Skeletal muscle satellite cell (primary cell): ENCODE measurements around the gene OR51G2.
A peak's percentile ranks its signal among the peaks of the same experiment; 100 is the strongest.

Experiments used
- H3K27me3 ChIP-seq: 2 replicates; pipeline ENCODE4 v1.7.0; 2013; ENCODE audit warnings: low read length; ENCODE audit not compliant: control insufficient read depth, insufficient read depth
- H3K36me3 ChIP-seq: 2 replicates; pipeline ENCODE4 v1.7.0; 2013; ENCODE audit warnings: mild to moderate bottlenecking, control low read depth, low read length; ENCODE audit not compliant: insufficient read depth
- H3K4me1 ChIP-seq: 2 replicates; pipeline ENCODE4 v1.7.0; 2013; ENCODE audit warnings: low read length; ENCODE audit not compliant: control insufficient read depth, insufficient read depth
- H3K4me2 ChIP-seq: 2 replicates; pipeline ENCODE4 v1.7.0; 2013; ENCODE audit warnings: mild to moderate bottlenecking, low read length
- H3K4me3 ChIP-seq: 2 replicates; pipeline ENCODE4 v1.7.0; 2013; ENCODE audit warnings: low read length
- H3K9ac ChIP-seq: 2 replicates; pipeline ENCODE4 v1.7.0; 2013; ENCODE audit warnings: mild to moderate bottlenecking, low read depth, low read length, moderate library complexity
- H3K9me3 ChIP-seq: replicated peaks from 2 replicates; pipeline ENCODE4 v1.7.0; 2013; ENCODE audit warnings: mild to moderate bottlenecking, control low read depth, low read length

The OR51G2 gene

DNA sequence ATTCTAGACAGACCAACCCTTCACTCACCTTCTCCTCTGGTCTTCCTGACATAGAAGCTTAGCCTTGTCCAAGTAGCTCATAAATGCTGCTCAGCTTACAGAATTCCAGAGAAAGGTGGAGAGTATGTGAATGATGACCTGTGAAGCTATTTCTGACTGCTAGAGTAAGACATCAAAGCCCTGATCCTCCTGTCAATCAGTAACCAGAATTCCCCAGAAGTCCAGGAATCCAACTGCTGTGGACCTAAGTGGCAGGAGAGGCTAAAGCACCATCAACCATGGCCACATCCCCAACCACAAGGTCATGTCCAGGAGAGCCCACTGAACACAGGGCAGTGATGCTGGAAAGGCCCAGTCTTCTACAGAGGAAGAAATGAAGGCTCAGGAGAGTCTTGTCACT is 2.6 kb downstream of the OR51G2 start:
- H3K4me1 ChIP-seq, result no peaks in the 10 kb centered on the region
- H3K4me3 ChIP-seq, result no peak overlapping the region
- H3K27me3 ChIP-seq, result peaks cover 8% of the 10 kb centered on the region
- H3K4me2 ChIP-seq, result no peak overlapping the region
- H3K36me3 ChIP-seq, result no peaks in the 10 kb centered on the region
- no peaks in the 10 kb centered on the region for H3K9me3 ChIP-seq
- H3K9ac ChIP-seq, result no peak overlapping the region

DNA sequence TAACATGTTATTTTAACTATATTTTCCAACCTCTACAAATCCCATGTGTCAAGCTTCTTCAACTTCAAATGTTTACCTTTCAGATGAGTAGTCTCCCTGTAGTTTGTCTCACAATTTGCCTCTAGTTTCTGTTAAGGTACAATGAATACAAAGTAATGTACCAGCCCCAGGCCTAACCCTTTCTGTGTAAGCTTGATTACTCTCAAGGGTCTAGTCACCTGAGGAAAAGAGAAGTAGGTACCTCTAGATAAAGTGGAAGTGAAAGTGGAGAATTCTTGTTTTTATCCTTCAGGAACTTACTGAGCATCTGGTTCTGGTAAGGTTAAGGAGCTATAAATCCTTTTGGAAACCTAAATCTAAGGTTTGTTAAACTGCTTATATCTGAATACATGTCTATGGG is 15.7 kb downstream of the OR51G2 start, which contains the start of gene OR51A7:
TSS of gene OR51A7 (plus strand) at position 300 of the 400 bp plus-strand sequence. CDS start 3,587 bp downstream, outside the sequence.
- no peak within 1 kb of the TSS for H3K4me3 ChIP-seq
- H3K4me2 ChIP-seq, result no peak within 1 kb of the TSS
- no peaks in the 10 kb centered on the region for H3K27me3 ChIP-seq
- H3K4me1 ChIP-seq, result no peaks in the 10 kb centered on the region
- H3K36me3 ChIP-seq, result no peaks in the 10 kb centered on the region
- no peak within 1 kb of the TSS for H3K9ac ChIP-seq
- no peaks in the 10 kb centered on the region for H3K9me3 ChIP-seq

DNA sequence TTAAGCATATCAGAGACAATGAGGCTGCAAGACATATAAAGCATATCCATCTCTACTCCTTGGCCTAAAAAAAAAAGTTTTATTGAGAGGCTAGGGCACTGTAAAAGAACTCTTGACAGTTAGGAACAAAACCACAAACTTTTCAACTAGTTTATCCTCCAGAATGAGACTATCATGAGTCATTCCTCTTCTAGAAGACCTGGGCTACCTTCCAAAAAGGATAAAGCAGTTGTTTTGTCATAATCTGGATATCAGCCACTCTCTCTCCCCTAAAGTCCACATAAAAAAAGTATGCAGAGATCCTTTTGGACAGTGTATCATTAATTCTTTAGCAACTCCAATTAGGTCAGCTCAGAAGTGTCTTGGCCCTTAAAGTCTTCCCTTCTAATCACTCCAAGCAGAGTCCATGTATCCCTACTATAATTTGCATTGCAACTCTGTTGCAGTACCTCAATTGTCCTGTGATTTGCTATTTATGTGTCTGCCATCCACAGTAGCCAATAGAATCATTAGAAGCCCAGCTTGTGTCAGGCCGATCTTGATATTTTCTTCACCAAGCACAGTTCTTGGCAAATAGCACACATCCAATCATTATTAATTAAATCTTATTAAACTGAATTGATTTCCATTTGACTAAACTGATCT is 27.0 kb downstream of the OR51G2 start:
- H3K9ac ChIP-seq, result no peak overlapping the region
- no peaks in the 10 kb centered on the region for H3K27me3 ChIP-seq
- H3K9me3 ChIP-seq, result no peaks in the 10 kb centered on the region
- H3K4me1 ChIP-seq, result peaks cover 17% of the 10 kb centered on the region
- no peak overlapping the region for H3K4me3 ChIP-seq
- no peak overlapping the region for H3K4me2 ChIP-seq
- H3K36me3 ChIP-seq, result no peaks in the 10 kb centered on the region

DNA sequence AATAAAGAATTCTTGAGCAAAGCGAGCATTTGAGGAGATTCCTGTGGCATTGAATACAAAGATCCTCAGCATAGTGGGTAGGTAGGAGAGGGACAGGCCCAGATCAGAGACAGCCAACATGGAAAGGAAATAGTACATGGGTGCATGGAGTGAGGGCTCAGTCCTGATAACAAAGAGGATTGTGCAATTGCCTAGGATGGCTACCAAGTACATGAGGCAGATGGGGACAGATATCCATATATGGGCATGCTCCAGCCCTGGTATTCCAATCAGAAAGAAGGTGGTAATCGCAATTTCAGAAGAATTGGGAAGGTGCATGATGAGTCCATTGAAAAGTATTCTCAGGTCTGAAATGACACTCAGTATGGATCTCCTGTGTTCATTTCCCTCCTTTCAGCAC is 28.9 kb downstream of the OR51G2 start:
- Histone ChIP-seq H3K9me3 (no peaks in the 10 kb centered on the region), H3K4me2 (no peak overlapping the region), H3K4me3 (no peak overlapping the region)

DNA sequence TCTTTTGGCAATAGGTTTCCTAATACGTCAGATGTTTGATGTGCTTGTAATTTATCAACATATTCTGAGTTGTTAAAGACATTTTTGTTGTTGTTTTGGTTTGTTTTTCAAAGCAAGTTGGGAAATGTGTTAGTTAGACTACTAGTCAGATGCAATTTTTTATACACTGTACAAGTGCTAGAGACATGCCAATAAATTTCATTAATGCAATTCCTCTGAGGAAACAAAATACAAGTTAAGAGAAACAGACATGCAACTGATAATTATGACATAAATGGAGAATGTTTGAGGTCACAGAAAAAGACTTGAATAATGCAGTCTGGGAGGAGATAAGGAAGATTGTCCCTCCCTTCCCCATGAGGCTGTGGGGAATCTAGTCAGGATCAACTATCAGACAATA is 31.6 kb downstream of the OR51G2 start:
- Histone ChIP-seq H3K9ac (no peak overlapping the region), H3K9me3 (no peaks in the 10 kb centered on the region), H3K4me1 (peaks cover 18% of the 10 kb centered on the region), H3K4me2 (no peak overlapping the region), H3K4me3 (no peak overlapping the region), H3K36me3 (no peaks in the 10 kb centered on the region), H3K27me3 (no peaks in the 10 kb centered on the region)

More for the DNA sequence above, 28.9 kb downstream of the OR51G2 start:
- Histone ChIP-seq H3K27me3 (no peaks in the 10 kb centered on the region), H3K9ac (no peak overlapping the region), H3K36me3 (no peaks in the 10 kb centered on the region), H3K4me1 (peaks cover 17% of the 10 kb centered on the region)

DNA sequence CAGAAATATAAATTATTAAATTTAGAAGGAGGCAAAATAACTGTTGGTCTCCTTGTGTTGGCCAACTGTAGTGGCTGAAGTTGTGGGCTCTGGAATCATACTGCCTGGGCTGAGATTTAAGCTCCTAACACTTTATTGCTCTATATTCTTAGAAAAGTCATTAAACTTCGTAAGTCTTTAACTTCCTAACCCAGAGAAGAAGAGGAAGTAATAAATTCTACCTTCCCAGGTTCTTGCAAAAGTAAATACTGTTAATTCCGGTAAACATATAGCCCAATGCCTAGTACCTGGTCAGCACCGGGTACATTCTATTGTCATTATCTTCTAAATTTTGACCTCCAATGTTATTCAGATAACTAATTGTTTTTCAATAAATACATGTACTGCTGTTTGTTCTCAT is 33.0 kb downstream of the OR51G2 start:
- no peaks in the 10 kb centered on the region for H3K9me3 ChIP-seq
- no peak overlapping the region for H3K4me2 ChIP-seq
- H3K9ac ChIP-seq, result no peak overlapping the region
- no peak overlapping the region for H3K4me3 ChIP-seq
- H3K36me3 ChIP-seq, result no peaks in the 10 kb centered on the region
- H3K4me1 ChIP-seq, result peaks cover 17% of the 10 kb centered on the region
- H3K27me3 ChIP-seq, result no peaks in the 10 kb centered on the region

DNA sequence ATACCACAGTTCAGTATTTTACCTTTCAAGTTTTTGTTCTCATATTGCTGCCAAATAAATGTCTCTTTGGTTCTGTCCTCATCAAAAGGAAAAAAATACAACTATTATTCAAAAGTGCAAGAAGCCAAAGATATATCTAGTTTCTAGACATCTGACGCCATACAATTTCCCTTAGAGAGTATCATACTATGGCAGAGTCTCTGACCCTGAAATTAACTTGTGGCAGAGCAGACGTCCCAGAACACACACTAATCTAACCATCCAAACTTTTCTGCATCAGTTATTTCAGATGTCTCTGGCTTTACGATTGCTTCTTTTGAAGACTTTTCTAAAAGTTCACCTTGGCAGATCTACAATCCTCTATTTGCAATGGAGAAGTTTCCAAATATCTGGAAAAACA is 34.8 kb downstream of the OR51G2 start:
- no peaks in the 10 kb centered on the region for H3K36me3 ChIP-seq
- peaks cover 23% of the 10 kb centered on the region for H3K4me1 ChIP-seq
- H3K4me3 ChIP-seq, result no peak overlapping the region
- H3K4me2 ChIP-seq, result no peak overlapping the region
- no peak overlapping the region for H3K9ac ChIP-seq
- H3K27me3 ChIP-seq, result no peaks in the 10 kb centered on the region
- H3K9me3 ChIP-seq, result no peaks in the 10 kb centered on the region

DNA sequence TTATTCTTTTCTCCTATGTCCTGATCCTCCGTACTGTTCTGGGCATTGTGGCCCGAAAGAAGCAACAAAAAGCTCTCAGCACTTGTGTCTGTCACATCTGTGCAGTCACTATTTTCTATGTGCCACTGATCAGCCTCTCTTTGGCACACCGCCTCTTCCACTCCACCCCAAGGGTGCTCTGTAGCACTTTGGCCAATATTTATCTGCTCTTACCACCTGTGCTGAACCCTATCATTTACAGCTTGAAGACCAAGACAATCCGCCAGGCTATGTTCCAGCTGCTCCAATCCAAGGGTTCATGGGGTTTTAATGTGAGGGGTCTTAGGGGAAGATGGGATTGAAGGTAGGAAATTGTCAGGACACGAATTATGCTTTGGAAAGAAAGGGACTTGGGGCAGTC is 36.6 kb downstream of the OR51G2 start:
- H3K36me3 ChIP-seq, result no peaks in the 10 kb centered on the region
- peak overlapping the region; percentile 8 for H3K4me3 ChIP-seq
- peak overlapping the region; percentile 57 for H3K4me2 ChIP-seq
- peaks cover 23% of the 10 kb centered on the region for H3K4me1 ChIP-seq
- no peak overlapping the region for H3K9ac ChIP-seq
- no peaks in the 10 kb centered on the region for H3K27me3 ChIP-seq
- no peaks in the 10 kb centered on the region for H3K9me3 ChIP-seq

DNA sequence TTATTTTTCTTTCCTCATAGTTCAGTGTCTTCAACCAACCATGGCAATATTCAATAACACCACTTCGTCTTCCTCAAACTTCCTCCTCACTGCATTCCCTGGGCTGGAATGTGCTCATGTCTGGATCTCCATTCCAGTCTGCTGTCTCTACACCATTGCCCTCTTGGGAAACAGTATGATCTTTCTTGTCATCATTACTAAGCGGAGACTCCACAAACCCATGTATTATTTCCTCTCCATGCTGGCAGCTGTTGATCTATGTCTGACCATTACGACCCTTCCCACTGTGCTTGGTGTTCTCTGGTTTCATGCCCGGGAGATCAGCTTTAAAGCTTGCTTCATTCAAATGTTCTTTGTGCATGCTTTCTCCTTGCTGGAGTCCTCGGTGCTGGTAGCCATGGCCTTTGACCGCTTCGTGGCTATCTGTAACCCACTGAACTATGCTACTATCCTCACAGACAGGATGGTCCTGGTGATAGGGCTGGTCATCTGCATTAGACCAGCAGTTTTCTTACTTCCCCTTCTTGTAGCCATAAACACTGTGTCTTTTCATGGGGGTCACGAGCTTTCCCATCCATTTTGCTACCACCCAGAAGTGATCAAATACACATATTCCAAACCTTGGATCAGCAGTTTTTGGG is 37.2 kb downstream of the OR51G2 start, which contains the start of gene OR51T1:
TSS of gene OR51T1 (plus strand) at position 41 of the 641 bp plus-strand sequence. CDS start at position 41, 0 bp downstream.
- Histone ChIP-seq H3K9ac (peak within 1 kb of the TSS; percentile 46), H3K9me3 (no peaks in the 10 kb centered on the region), H3K4me3 (peak within 1 kb of the TSS; percentile 13), H3K36me3 (no peaks in the 10 kb centered on the region), H3K4me1 (peaks cover 23% of the 10 kb centered on the region), H3K4me2 (peak within 1 kb of the TSS; percentile 57), H3K27me3 (no peaks in the 10 kb centered on the region)

DNA sequence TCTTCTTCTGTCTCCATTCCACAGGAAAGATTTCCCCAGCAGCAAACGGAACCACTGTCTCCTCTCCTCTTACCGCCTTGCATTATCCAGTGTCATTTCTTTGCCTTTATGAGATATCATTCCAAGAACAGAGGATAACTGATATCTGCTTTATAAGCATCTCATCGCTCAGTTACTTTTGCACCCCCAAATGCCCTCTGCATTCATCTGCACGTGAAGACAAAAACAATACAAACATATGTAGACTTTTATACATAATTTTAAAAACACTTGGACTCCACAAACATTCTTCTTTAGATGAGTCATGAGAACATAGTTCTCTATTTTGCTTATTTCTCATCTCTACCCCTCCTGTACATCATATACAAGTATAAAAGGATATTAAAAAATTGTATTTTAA is 38.0 kb downstream of the OR51G2 start:
- H3K4me3 ChIP-seq, result peak overlapping the region; percentile 13
- no peaks in the 10 kb centered on the region for H3K27me3 ChIP-seq

DNA sequence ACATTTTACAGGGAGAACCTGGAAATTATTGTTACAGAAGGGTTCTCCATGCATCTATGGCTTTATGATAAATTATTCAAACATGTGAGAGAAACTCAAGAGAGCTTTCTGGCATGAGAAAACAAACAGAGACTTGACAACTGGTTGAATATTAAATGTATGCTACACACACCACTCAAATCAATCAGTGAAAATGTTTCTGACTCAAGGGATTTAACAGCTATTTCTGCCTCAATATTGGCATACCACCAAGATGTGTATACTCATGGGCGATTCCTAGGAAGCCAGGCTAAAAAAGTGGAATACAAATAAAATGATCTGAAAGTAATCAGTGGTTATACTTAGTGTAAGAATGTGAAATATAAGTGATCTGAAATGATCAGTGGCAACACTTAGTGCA is 53.3 kb downstream of the OR51G2 start:
- no peaks in the 10 kb centered on the region for H3K27me3 ChIP-seq
- no peak overlapping the region for H3K9ac ChIP-seq
- H3K4me2 ChIP-seq, result no peak overlapping the region
- H3K9me3 ChIP-seq, result no peaks in the 10 kb centered on the region
- no peaks in the 10 kb centered on the region for H3K4me1 ChIP-seq
- no peak overlapping the region for H3K4me3 ChIP-seq
- no peaks in the 10 kb centered on the region for H3K36me3 ChIP-seq

More for the DNA sequence above, 38.0 kb downstream of the OR51G2 start:
- H3K9me3 ChIP-seq, result no peaks in the 10 kb centered on the region
- peak overlapping the region; percentile 46 for H3K9ac ChIP-seq
- H3K4me2 ChIP-seq, result peak overlapping the region; percentile 57
- H3K36me3 ChIP-seq, result no peaks in the 10 kb centered on the region
- peaks cover 23% of the 10 kb centered on the region for H3K4me1 ChIP-seq

DNA sequence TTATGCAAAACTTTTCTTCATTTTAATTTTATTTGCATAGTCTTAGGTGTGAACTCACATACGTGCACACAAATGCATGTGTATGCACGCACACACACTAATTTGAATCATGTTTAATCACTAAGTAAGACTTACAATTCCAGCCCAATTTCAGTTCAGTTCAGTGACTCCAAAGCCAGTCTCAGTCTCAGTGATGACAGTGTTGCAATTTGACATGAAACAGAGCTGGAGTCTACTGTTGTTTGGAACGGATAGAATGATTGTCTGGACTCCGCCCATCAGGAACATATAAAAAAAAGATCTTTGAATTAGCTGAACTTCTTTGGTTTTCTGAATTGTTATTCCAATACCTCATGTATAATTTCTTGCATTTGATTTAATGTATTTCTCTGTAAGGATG is 55.3 kb downstream of the OR51G2 start:
- no peaks in the 10 kb centered on the region for H3K4me1 ChIP-seq
- no peak overlapping the region for H3K4me3 ChIP-seq
- peaks cover 7% of the 10 kb centered on the region for H3K27me3 ChIP-seq
- H3K9ac ChIP-seq, result no peak overlapping the region
- no peaks in the 10 kb centered on the region for H3K36me3 ChIP-seq
- no peak overlapping the region for H3K4me2 ChIP-seq
- no peaks in the 10 kb centered on the region for H3K9me3 ChIP-seq
